NCI-H2029 treated with DMSO at 0.1 percent for 48 hours (cell line): ENCODE results near the gene CENPF.
"Not testable (repeated sequence)": the region's sequence is repeated elsewhere in the genome, so short reads cannot be mapped to it uniquely, and the experiment has no call there.

ENCODE experiments used
- DNase-seq: peaks from one replicate; lab custom pipeline; 2025; lab: John Stamatoyannopoulos, UW

The CENPF gene

GRCh38 chr1:214584805-214585766 lies 17.9 kb upstream of the CENPF start:
- peak; percentile 28 for DNase-seq

GRCh38 chr1:214586621-214587020 lies 16.4 kb upstream of the CENPF start:
- DNase-seq, result no peak

GRCh38 chr1:214587165-214587564 lies 15.8 kb upstream of the CENPF start:
- DNase-seq, result no peak

GRCh38 chr1:214588963-214589597 lies 13.9 kb upstream of the CENPF start:
- DNase-seq, result no peak

GRCh38 chr1:214590696-214591095 lies 12.3 kb upstream of the CENPF start:
- DNase-seq, result no peak

GRCh38 chr1:214591918-214592317 lies 11.1 kb upstream of the CENPF start:
- not testable (repeated sequence) for DNase-seq

- DNase-seq, result no peak
Measured at GRCh38 chr1:214593158-214593557, 9.8 kb upstream of the CENPF start.

GRCh38 chr1:214603819-214604252 lies 841 bp downstream of the CENPF start:
- DNase-seq, result no peak

GRCh38 chr1:214604523-214604922 lies 1.5 kb downstream of the CENPF start:
- no peak for DNase-seq

GRCh38 chr1:214605484-214605883 lies 2.5 kb downstream of the CENPF start:
- not testable (repeated sequence) for DNase-seq

GRCh38 chr1:214605933-214606925 lies 3.2 kb downstream of the CENPF start:
- DNase-seq, result not testable (repeated sequence)

- not testable (repeated sequence) for DNase-seq
Measured at GRCh38 chr1:214607492-214608215, 4.7 kb downstream of the CENPF start.

- DNase-seq, result not testable (repeated sequence)
Measured at GRCh38 chr1:214608216-214608783, 5.3 kb downstream of the CENPF start.

GRCh38 chr1:214608817-214609216 lies 5.8 kb downstream of the CENPF start:
- DNase-seq, result not testable (repeated sequence)

- DNase-seq, result no peak
Measured at GRCh38 chr1:214609692-214610091, 6.7 kb downstream of the CENPF start.

- DNase-seq, result not testable (repeated sequence)
Measured at GRCh38 chr1:214610136-214610535, 7.1 kb downstream of the CENPF start.

GRCh38 chr1:214615109-214615508 lies 12.1 kb downstream of the CENPF start:
- DNase-seq, result no peak

GRCh38 chr1:214615871-214616270 lies 12.9 kb downstream of the CENPF start:
- DNase-seq, result no peak

GRCh38 chr1:214617246-214617645 lies 14.3 kb downstream of the CENPF start:
- no peak for DNase-seq

- DNase-seq, result no peak
Measured at GRCh38 chr1:214617843-214618242, 14.8 kb downstream of the CENPF start.

GRCh38 chr1:214621236-214621635 lies 18.2 kb downstream of the CENPF start:
- DNase-seq, result no peak
